Stimulated activated CD4-positive, alpha-beta T cell treated with anti-CD3 and anti-CD28 coated beads, Interleukin-2, amount 100 ng/mL, for 24 hours (primary cell): Measurements from ENCODE around the gene TTC34.
"Not testable (repeated sequence)": the region's sequence is repeated elsewhere in the genome, so short reads cannot be mapped to it uniquely, and the experiment has no call there.

Experiments
- DNase-seq, 2 donors: peaks; one replicate each; pipeline ENCODE4 v3.0.0-alpha.2; 2020

Gene TTC34

GRCh38 chr1:2638466-2639115 is 162.9 kb downstream of the TTC34 start:
- no peak for DNase-seq

GRCh38 chr1:2637442-2638145 is 163.9 kb downstream of the TTC34 start:
- DNase-seq, result no peak

- DNase-seq, result no peak
Observed at GRCh38 chr1:2636733-2637132, 164.8 kb downstream of the TTC34 start.

GRCh38 chr1:2635361-2636010 is 166.0 kb downstream of the TTC34 start:
- no peak for DNase-seq

- DNase-seq, result no peak
Observed at GRCh38 chr1:2633936-2634491, 167.5 kb downstream of the TTC34 start.

GRCh38 chr1:2633366-2633935 is 168.0 kb downstream of the TTC34 start:
- DNase-seq, result no peak

- no peak for DNase-seq
Observed at GRCh38 chr1:2632561-2633361, 168.7 kb downstream of the TTC34 start, which contains the start of gene MMEL1. Gene MMEL1, minus strand, starts transcription at chr1:2633016. Its CDS starts 3,532 bp downstream, at chr1:2629484.

GRCh38 chr1:2632051-2632430 is 169.5 kb downstream of the TTC34 start:
- no peak for DNase-seq

GRCh38 chr1:2631136-2632050 is 170.1 kb downstream of the TTC34 start:
- DNase-seq, result no peak

GRCh38 chr1:2630498-2631135 is 170.9 kb downstream of the TTC34 start:
- DNase-seq, result no peak

- DNase-seq, result no peak
Observed at GRCh38 chr1:2629627-2630497, 171.6 kb downstream of the TTC34 start.

- no peak for DNase-seq
Observed at GRCh38 chr1:2628933-2629626, 172.4 kb downstream of the TTC34 start.

GRCh38 chr1:2628191-2628932 is 173.1 kb downstream of the TTC34 start:
- no peak for DNase-seq

GRCh38 chr1:2627746-2628145 is 173.7 kb downstream of the TTC34 start:
- no peak for DNase-seq

- not testable (repeated sequence) for DNase-seq
Observed at GRCh38 chr1:2625748-2626147, 175.7 kb downstream of the TTC34 start.

- no peak for DNase-seq
Observed at GRCh38 chr1:2625311-2625710, 176.2 kb downstream of the TTC34 start.

GRCh38 chr1:2624735-2625300 is 176.7 kb downstream of the TTC34 start:
- no peak for DNase-seq
